Astrocyte (in vitro differentiated cells and primary cell): ENCODE data around the gene AMBN. TPM values are rescaled to one million over a fixed set of nuclear protein-coding genes. Genes with fewer than 3 reads are reported as not detected.

Experiments used
- DNase-seq: peaks from one replicate; pipeline ENCODE4 v3.0.0-alpha.2; 2010; ENCODE audit warnings: low read depth
- FAIRE-seq: peaks from 2 replicates; lab custom pipeline; 2011; peaks lifted over from hg19 to GRCh38; lab: Jason Lieb, UNC
- H2AFZ ChIP-seq: 2 replicates; pipeline ENCODE4 v1.6.0; 2012; ENCODE audit warnings: low read depth, low read length, inconsistent platforms
- H3K27ac ChIP-seq: 2 replicates; pipeline ENCODE4 v1.5.1; 2011; ENCODE audit warnings: low read depth, low read length, inconsistent platforms
- H3K27me3 ChIP-seq: 2 replicates; pipeline ENCODE4 v1.6.0; 2011; ENCODE audit warnings: low read length, inconsistent platforms; ENCODE audit not compliant: insufficient read depth
- H3K36me3 ChIP-seq: 2 replicates; pipeline ENCODE4 v1.5.1; 2011; ENCODE audit warnings: low read length, inconsistent platforms; ENCODE audit not compliant: insufficient read depth
- H3K4me1 ChIP-seq: 2 replicates; pipeline ENCODE4 v1.5.1; 2011; ENCODE audit warnings: low read length, inconsistent platforms; ENCODE audit not compliant: insufficient read depth
- H3K4me2 ChIP-seq: 2 replicates; pipeline ENCODE4 v1.6.0; 2012; ENCODE audit warnings: low read length, inconsistent platforms
- H3K4me3 ChIP-seq: 2 replicates; pipeline ENCODE4 v1.5.1; 2011; ENCODE audit warnings: low read depth, mild to moderate bottlenecking, low read length, inconsistent platforms; ENCODE audit not compliant: insufficient read depth
- H3K79me2 ChIP-seq: 2 replicates; pipeline ENCODE4 v1.6.0; 2012; ENCODE audit warnings: mild to moderate bottlenecking, low read length, inconsistent platforms; ENCODE audit not compliant: insufficient read depth
- H3K9ac ChIP-seq: 2 replicates; pipeline ENCODE4 v1.6.0; 2012; ENCODE audit warnings: mild to moderate bottlenecking, low read length, inconsistent platforms
- H3K9me3 ChIP-seq: 2 replicates; pipeline ENCODE4 v1.5.1; 2012; ENCODE audit warnings: low read depth, mild to moderate bottlenecking, low read length, inconsistent platforms; ENCODE audit not compliant: insufficient read depth
- H4K20me1 ChIP-seq: 2 replicates; pipeline ENCODE4 v1.6.0; 2012; ENCODE audit warnings: low read length, inconsistent platforms; ENCODE audit not compliant: insufficient read depth
- H3K27ac Mint-ChIP-seq: one replicate; pipeline ENCODE4 v1.8.0; 2021; ENCODE audit warnings: mild to moderate bottlenecking, mixed read lengths; ENCODE audit not compliant: unreplicated experiment
- H3K27me3 Mint-ChIP-seq: one replicate; pipeline ENCODE4 v1.8.0; 2021; ENCODE audit warnings: low read depth, mixed read lengths; ENCODE audit not compliant: unreplicated experiment
- H3K36me3 Mint-ChIP-seq: one replicate; pipeline ENCODE4 v1.8.0; 2021; ENCODE audit warnings: low read depth, mixed read lengths; ENCODE audit not compliant: unreplicated experiment
- H3K4me1 Mint-ChIP-seq: one replicate; pipeline ENCODE4 v1.8.0; 2021; ENCODE audit warnings: low read depth, mixed read lengths; ENCODE audit not compliant: unreplicated experiment
- H3K4me3 Mint-ChIP-seq: one replicate; pipeline ENCODE4 v1.8.0; 2021; ENCODE audit warnings: mild to moderate bottlenecking, moderate library complexity, mixed read lengths; ENCODE audit not compliant: unreplicated experiment
- H3K9me3 Mint-ChIP-seq: one replicate; pipeline ENCODE4 v1.8.0; 2021; ENCODE audit warnings: mild to moderate bottlenecking, mixed read lengths; ENCODE audit not compliant: unreplicated experiment
- CTCF ChIP-seq: IDR thresholded peaks from 2 replicates; pipeline ENCODE4 v1.5.1; 2011; ENCODE audit warnings: low read depth, mild to moderate bottlenecking, inconsistent platforms, low read length, moderate library complexity; ENCODE audit not compliant: insufficient read depth
- EZH2 ChIP-seq: IDR thresholded peaks from 2 replicates; pipeline ENCODE4 v1.6.1; 2012; ENCODE audit warnings: mild to moderate bottlenecking, low read length, inconsistent platforms; ENCODE audit not compliant: insufficient read depth
- total RNA-seq: library from RNA; stranded (reverse); gene quantifications from 2 replicates; pipeline ENCODE4 v1.2.1, GENCODE V29; 2021

AMBN gene
- total RNA-seq, 1 donor from 2014 or later, result not detected

- no peak overlapping the region for H3K9ac ChIP-seq
- no peaks in the 10 kb centered on the region for H3K27me3 Mint-ChIP-seq
- FAIRE-seq (no peak), DNase-seq (no peak)
- H3K27me3 ChIP-seq, result no peaks in the 10 kb centered on the region
- no peaks in the 10 kb centered on the region for H4K20me1 ChIP-seq
- no peak for TF ChIP-seq EZH2
- no peak for TF ChIP-seq CTCF
- no peak overlapping the region for H3K4me2 ChIP-seq
- no peaks in the 10 kb centered on the region for H3K36me3 ChIP-seq
- H3K9me3 Mint-ChIP-seq, result no peaks in the 10 kb centered on the region
- H3K79me2 ChIP-seq, result no peaks in the 10 kb centered on the region
- H3K27ac ChIP-seq, result no peak overlapping the region
- H3K4me1 Mint-ChIP-seq, result peaks cover 16% of the 10 kb centered on the region
- H3K9me3 ChIP-seq, result no peaks in the 10 kb centered on the region
- no peak overlapping the region for H2AFZ ChIP-seq
- no peak overlapping the region for H3K27ac Mint-ChIP-seq
- H3K4me3 Mint-ChIP-seq, result no peak overlapping the region
- H3K36me3 Mint-ChIP-seq, result no peaks in the 10 kb centered on the region
- peaks cover 5% of the 10 kb centered on the region for H3K4me1 ChIP-seq
- H3K4me3 ChIP-seq, result no peak overlapping the region
These were observed 35.6 kb downstream of the AMBN start for GRCh38 chr4:70627620-70628019.

GRCh38 chr4:70628444-70628843 is 36.4 kb downstream of the AMBN start, which contains the start of gene ENAM:
Gene ENAM, plus strand, starts transcription at chr4:70628744. Its CDS starts 757 bp downstream, at chr4:70629501.
- H3K9ac ChIP-seq, result no peak within 1 kb of the TSS
- Mint-ChIP-seq H3K9me3 (no peaks in the 10 kb centered on the region), H3K27ac (no peak within 1 kb of the TSS), H3K4me3 (no peak within 1 kb of the TSS), H3K4me1 (peaks cover 16% of the 10 kb centered on the region), H3K36me3 (no peaks in the 10 kb centered on the region), H3K27me3 (no peaks in the 10 kb centered on the region)
- H3K4me3 ChIP-seq, result no peak within 1 kb of the TSS
- no peaks in the 10 kb centered on the region for H3K79me2 ChIP-seq
- H4K20me1 ChIP-seq, result no peaks in the 10 kb centered on the region
- no peak within 1 kb of the TSS for H3K27ac ChIP-seq
- no peaks in the 10 kb centered on the region for H3K27me3 ChIP-seq
- H3K4me1 ChIP-seq, result peaks cover 5% of the 10 kb centered on the region
- no peak within 1 kb of the TSS for H2AFZ ChIP-seq
- FAIRE-seq (no peak), DNase-seq (no peak)
- H3K9me3 ChIP-seq, result no peaks in the 10 kb centered on the region
- no peak within 1 kb of the TSS for H3K4me2 ChIP-seq
- H3K36me3 ChIP-seq, result no peaks in the 10 kb centered on the region
- TF ChIP-seq CTCF (no peak), EZH2 (no peak)

- FAIRE-seq, result peak; percentile 5
- no peak for TF ChIP-seq CTCF
- TF ChIP-seq EZH2, result no peak
- H2AFZ ChIP-seq, result no peak overlapping the region
These were observed 37.5 kb downstream of the AMBN start for GRCh38 chr4:70629469-70630090.

More at GRCh38 chr4:70629469-70630090, 37.5 kb downstream of the AMBN start:
- Histone ChIP-seq H3K4me3 (no peak overlapping the region), H3K9ac (no peak overlapping the region), H3K36me3 (no peaks in the 10 kb centered on the region), H3K9me3 (no peaks in the 10 kb centered on the region), H3K27ac (no peak overlapping the region), H3K27me3 (no peaks in the 10 kb centered on the region), H3K4me1 (peaks cover 5% of the 10 kb centered on the region), H4K20me1 (no peaks in the 10 kb centered on the region), H3K79me2 (no peaks in the 10 kb centered on the region), H3K4me2 (no peak overlapping the region)
- H3K36me3 Mint-ChIP-seq, result no peaks in the 10 kb centered on the region
- H3K4me3 Mint-ChIP-seq, result no peak overlapping the region
- DNase-seq, result no peak
- no peaks in the 10 kb centered on the region for H3K9me3 Mint-ChIP-seq
- H3K27me3 Mint-ChIP-seq, result no peaks in the 10 kb centered on the region
- peaks cover 16% of the 10 kb centered on the region for H3K4me1 Mint-ChIP-seq
- no peak overlapping the region for H3K27ac Mint-ChIP-seq
